ENCODE data around the gene SHTN1.

GRCh38 chr10:116835658-116836057 lies 169.3 kb downstream of the SHTN1 start:
- TF ChIP-seq BHLHE40 (IDR thresholded peaks at IDR 0.05; ENCODE audit: borderline replicate concordance) = no peak
- no peak for TF ChIP-seq FOXA1 (IDR thresholded peaks at IDR 0.05)
- TF ChIP-seq SP1 (IDR thresholded peaks at IDR 0.05) = no peak
- TF ChIP-seq SUZ12 (IDR thresholded peaks at IDR 0.05) = no peak
- TF ChIP-seq ELF4 (IDR thresholded peaks at IDR 0.05) = no peak
